GM12801 (cell line): ENCODE results near the gene CLIC6.

Source experiments
- TF ChIP-seq, protein P1 (sequence below): IDR thresholded peaks from one replicate; pipeline ENCODE4 v1.5.1; 2011; ENCODE audit warnings: control low read depth; ENCODE audit not compliant: insufficient read length; ENCODE audit errors: extremely low read depth

The CLIC6 gene

DNA sequence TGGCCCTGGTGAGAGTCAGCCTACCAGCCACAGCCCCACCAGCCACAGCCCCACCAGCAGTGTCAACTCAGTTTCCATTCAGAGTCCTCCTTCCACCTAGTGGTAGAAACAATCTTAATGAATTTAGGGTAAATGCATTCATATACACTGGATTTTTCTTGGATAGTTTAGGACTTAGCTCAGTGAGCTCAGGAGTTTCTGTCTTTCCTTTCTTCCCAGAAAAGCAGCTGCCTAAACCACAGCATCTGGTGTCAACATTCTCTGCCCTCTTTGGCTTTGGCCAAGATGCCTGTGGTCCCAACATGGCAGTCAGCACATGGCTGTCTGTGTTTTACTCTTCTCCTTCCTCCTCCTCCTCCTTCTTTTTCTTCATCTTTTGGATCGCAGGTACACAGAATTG is 94.0 kb downstream of the CLIC6 start:
- TF ChIP-seq, protein P1, sequence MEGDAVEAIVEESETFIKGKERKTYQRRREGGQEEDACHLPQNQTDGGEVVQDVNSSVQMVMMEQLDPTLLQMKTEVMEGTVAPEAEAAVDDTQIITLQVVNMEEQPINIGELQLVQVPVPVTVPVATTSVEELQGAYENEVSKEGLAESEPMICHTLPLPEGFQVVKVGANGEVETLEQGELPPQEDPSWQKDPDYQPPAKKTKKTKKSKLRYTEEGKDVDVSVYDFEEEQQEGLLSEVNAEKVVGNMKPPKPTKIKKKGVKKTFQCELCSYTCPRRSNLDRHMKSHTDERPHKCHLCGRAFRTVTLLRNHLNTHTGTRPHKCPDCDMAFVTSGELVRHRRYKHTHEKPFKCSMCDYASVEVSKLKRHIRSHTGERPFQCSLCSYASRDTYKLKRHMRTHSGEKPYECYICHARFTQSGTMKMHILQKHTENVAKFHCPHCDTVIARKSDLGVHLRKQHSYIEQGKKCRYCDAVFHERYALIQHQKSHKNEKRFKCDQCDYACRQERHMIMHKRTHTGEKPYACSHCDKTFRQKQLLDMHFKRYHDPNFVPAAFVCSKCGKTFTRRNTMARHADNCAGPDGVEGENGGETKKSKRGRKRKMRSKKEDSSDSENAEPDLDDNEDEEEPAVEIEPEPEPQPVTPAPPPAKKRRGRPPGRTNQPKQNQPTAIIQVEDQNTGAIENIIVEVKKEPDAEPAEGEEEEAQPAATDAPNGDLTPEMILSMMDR = no peak

DNA sequence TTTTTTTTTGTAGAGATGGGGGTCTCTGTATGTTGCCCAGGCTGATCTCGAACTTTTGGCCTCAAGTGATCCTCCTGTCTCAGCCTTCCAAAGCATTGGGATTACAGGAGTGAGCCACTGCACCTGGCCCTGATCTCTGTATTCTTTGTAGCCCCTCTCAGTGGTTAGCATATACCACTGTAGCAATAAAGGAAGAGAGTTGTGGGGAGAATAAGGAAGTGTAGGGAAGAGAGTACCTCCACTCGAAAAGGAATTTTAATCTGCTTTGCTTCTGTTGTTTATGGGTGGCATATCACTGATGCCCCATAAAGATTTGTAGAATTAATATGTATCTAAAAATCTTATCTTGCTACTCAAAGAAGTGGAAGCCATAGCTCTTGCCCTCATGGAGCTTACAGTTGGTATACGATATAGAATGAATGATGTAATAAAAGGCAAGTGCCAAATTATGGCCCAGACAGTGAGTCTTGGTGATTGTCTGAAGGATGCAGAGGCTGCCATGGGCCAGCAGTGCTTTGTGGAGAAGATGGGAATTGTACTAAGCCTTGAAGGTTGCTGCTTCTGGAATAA is 96.0 kb downstream of the CLIC6 start:
- TF ChIP-seq, protein P1 = no peak

DNA sequence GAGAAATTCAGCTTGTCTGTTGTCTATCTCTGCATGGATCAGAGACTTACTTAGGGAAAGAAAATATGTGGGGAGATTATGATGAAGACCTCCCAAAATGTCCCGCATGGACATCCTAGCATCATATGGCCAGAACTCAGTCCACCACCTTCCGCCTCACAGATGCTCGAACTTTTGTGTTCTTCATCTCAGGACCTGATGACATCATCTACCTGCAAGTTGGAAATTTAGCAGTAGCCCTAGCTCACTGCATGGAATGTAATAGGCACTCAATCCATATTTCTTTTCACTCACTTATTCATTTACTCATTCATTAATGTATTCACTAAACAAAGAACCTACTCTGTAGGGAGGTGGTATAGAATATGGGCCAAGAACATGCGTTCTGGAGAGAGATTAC is 96.8 kb downstream of the CLIC6 start:
- TF ChIP-seq, protein P1 = no peak

DNA sequence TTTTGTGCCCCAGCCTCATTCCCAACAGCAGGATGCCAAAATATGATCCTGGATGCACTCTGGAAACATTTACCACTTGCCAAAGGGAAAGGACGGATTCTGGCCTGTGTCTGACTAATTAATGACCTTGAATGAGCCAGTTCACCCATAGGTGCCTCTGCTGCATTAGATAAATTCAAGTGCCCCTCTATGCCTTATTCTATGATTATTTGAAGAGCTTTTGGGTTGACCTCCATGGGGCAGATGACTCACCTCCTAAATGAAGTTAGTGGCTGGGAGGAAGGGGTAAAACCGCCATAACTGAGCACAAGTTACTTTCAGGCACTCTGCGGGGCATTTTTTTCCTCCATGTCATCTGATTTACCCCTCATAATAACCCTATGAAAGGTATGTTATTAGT is 98.1 kb downstream of the CLIC6 start:
- TF ChIP-seq, protein P1 = no peak
